ENCODE data around the gene IL1RAP.

DNA sequence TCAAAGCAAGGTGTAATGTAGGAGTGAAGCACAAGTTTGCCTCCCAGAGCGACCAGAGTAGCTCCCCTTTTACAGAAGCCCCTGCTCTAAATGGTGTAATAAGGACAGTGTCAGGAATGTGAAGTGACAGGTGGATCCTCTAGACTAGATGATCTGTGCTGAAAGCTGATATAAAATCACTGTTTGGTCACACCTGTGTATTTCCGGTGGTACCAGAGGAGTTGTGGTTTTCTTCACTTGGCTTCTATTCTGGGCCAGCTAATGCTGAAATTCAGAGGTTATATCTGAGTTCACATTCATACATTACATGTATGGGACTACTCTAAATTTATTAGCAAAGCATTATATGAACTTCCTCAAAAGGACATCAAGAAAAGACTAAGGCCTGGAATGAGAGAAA is 117.4 kb downstream of the IL1RAP start:
- TF ChIP-seq, protein P1, sequence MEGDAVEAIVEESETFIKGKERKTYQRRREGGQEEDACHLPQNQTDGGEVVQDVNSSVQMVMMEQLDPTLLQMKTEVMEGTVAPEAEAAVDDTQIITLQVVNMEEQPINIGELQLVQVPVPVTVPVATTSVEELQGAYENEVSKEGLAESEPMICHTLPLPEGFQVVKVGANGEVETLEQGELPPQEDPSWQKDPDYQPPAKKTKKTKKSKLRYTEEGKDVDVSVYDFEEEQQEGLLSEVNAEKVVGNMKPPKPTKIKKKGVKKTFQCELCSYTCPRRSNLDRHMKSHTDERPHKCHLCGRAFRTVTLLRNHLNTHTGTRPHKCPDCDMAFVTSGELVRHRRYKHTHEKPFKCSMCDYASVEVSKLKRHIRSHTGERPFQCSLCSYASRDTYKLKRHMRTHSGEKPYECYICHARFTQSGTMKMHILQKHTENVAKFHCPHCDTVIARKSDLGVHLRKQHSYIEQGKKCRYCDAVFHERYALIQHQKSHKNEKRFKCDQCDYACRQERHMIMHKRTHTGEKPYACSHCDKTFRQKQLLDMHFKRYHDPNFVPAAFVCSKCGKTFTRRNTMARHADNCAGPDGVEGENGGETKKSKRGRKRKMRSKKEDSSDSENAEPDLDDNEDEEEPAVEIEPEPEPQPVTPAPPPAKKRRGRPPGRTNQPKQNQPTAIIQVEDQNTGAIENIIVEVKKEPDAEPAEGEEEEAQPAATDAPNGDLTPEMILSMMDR (IDR thresholded peaks at IDR 0.05) = no peak
- TF ChIP-seq POLR2A (IDR thresholded peaks at IDR 0.05) = no peak
- no peak for TF ChIP-seq POLR2AphosphoS5 (IDR thresholded peaks at IDR 0.05)
- no peak for TF ChIP-seq EP300 (IDR thresholded peaks at IDR 0.05)

Data from sigmoid colon (tissue), 4 donors.